Tibial nerve (tissue), 4 donors: ENCODE measurements around the gene TMCO4.

Experiments
- CTCF ChIP-seq, 5 experiments: fragments of 200-600 bp in 3 of 5; fragments of 450-650 bp in 2 of 5; sonication (generic) in 3 of 5; IDR thresholded peaks; one replicate each; pipeline ENCODE4 v1.5.1; 2016 to 2019; ENCODE audit warnings: antibody characterized with exemption in 5 of 5, mild to moderate bottlenecking in 3 of 5, moderate library complexity in 2 of 5
- EP300 ChIP-seq, 2 donors: sonication (generic); formaldehyde crosslinking; IDR thresholded peaks; one replicate each; pipeline ENCODE4 v1.6.1; 2017; ENCODE audit warnings: antibody characterized with exemption in 2 of 2, mild to moderate bottlenecking in 1 of 2
- POLR2A ChIP-seq, 2 donors: fragments of 450-650 bp; IDR thresholded peaks; one replicate each; pipeline ENCODE4 v1.6.1; 2017; ENCODE audit warnings: antibody characterized with exemption in 2 of 2, mild to moderate bottlenecking in 2 of 2, moderate library complexity in 2 of 2

GRCh38 chr1:19750101-19750881 lies 49.4 kb downstream of the TMCO4 start:
- no peak for TF ChIP-seq CTCF (IDR thresholded peaks at IDR 0.05)
- no peak for TF ChIP-seq POLR2A (IDR thresholded peaks at IDR 0.05)
- TF ChIP-seq EP300 (IDR thresholded peaks at IDR 0.05): no peak
